ENCODE data around the gene LBX2.

LBX2 gene

GRCh38 chr2:74529357-74530238, 30.2 kb upstream of the LBX2 start, which contains the start of the genes AUP1 and HTRA2:
AUP1 (minus strand) TSS chr2:74529706; CDS start chr2:74529629, 77 bp downstream.
HTRA2 (plus strand) TSS chr2:74529933; CDS start chr2:74530007, 74 bp downstream.
- TF ChIP-seq, protein P1, sequence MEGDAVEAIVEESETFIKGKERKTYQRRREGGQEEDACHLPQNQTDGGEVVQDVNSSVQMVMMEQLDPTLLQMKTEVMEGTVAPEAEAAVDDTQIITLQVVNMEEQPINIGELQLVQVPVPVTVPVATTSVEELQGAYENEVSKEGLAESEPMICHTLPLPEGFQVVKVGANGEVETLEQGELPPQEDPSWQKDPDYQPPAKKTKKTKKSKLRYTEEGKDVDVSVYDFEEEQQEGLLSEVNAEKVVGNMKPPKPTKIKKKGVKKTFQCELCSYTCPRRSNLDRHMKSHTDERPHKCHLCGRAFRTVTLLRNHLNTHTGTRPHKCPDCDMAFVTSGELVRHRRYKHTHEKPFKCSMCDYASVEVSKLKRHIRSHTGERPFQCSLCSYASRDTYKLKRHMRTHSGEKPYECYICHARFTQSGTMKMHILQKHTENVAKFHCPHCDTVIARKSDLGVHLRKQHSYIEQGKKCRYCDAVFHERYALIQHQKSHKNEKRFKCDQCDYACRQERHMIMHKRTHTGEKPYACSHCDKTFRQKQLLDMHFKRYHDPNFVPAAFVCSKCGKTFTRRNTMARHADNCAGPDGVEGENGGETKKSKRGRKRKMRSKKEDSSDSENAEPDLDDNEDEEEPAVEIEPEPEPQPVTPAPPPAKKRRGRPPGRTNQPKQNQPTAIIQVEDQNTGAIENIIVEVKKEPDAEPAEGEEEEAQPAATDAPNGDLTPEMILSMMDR (IDR thresholded peaks at IDR 0.05; ENCODE audit: low read depth, low read length, missing control alignments), result no peak
- DNase-seq, result peak; percentile 99
- peak within 1 kb of the TSS; percentile 76 for H3K27ac ChIP-seq
- in situ Hi-C loops (cut with HindIII; ENCODE audit: low pct_ligation_motif_present, low sequenced_read_pairs), result no loop called here
- no peaks in the 10 kb centered on the region for H3K27me3 ChIP-seq (replicated peaks)
- H3K36me3 ChIP-seq (replicated peaks), result peaks cover 21% of the 10 kb centered on the region
- peak within 1 kb of the TSS; percentile 99 for H3K4me3 ChIP-seq (ENCODE audit: low read depth, low read length)

DNA sequence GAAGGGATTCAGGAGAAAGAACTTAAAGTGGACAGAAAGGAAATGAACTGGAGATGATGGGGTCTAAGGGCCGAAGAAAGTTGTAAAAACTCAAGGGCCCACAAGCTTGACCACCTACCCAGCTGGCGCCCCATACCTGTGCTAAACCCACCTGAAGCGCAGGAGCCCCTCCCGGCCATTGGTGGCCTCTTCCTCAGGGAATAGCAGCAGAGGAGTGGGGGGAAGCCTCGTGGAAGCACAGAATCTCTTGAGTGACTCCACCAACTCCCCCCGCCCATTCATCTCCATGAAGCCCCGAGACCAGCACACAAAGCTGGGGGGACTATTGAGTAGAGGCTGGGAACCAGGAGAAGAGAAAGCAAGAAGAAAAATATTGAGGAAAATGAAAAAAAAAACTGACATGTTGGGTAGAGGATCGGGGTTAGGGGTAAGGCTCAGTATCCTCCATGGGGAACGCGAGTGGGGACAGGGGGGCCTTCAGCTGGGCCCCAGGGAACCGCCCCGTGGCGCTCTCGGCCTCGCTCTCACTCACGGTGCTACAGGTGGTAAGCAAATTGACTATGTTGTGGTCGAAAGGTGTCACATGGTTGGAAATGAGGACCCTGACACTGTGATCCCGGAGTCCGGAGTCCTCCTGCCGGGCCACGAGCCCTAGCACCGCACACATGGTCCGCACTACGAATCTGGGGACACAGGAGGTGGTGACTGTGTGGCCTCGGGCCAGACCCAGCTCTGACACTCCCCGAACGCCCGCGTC, 29.4 kb upstream of the LBX2 start:
- DNase-seq, result no peak
- in situ Hi-C loops (cut with HindIII; ENCODE audit: low pct_ligation_motif_present, low sequenced_read_pairs), result no loop called here
- TF ChIP-seq, protein P1 (IDR thresholded peaks at IDR 0.05; ENCODE audit: low read depth, low read length, missing control alignments), result no peak
- H3K4me3 ChIP-seq (ENCODE audit: low read depth, low read length), result peak overlapping the region; percentile 99
- peak overlapping the region; percentile 76 for H3K27ac ChIP-seq
- no peaks in the 10 kb centered on the region for H3K27me3 ChIP-seq (replicated peaks)
- peaks cover 21% of the 10 kb centered on the region for H3K36me3 ChIP-seq (replicated peaks)

DNA sequence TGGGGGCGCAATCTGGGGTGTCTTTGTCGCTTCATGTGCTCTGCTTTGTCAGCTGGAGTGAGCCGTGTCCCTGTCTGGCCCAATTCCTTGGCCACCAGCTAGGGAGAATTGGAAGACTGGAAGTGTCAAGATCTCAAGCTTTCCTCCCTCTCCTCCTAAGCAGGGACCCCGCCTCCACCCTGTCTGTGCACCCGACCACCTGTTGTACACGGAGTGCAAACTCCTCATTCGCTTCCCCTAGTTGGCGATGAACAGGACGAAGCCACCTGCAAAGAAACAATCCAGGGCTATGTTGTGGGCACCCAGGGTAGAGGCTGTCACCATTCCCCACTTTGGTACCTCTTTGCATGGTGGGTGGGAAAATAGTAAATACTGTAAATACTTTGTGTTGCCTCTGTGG, 28.3 kb upstream of the LBX2 start:
- no peak overlapping the region for H3K27ac ChIP-seq
- H3K4me3 ChIP-seq (ENCODE audit: low read depth, low read length), result no peak overlapping the region
- no peak for DNase-seq
- H3K36me3 ChIP-seq (replicated peaks), result peaks cover 21% of the 10 kb centered on the region
- in situ Hi-C loops (cut with HindIII; ENCODE audit: low pct_ligation_motif_present, low sequenced_read_pairs), result no loop called here
- TF ChIP-seq, protein P1 (IDR thresholded peaks at IDR 0.05; ENCODE audit: low read depth, low read length, missing control alignments), result no peak
- H3K27me3 ChIP-seq (replicated peaks), result no peaks in the 10 kb centered on the region

DNA sequence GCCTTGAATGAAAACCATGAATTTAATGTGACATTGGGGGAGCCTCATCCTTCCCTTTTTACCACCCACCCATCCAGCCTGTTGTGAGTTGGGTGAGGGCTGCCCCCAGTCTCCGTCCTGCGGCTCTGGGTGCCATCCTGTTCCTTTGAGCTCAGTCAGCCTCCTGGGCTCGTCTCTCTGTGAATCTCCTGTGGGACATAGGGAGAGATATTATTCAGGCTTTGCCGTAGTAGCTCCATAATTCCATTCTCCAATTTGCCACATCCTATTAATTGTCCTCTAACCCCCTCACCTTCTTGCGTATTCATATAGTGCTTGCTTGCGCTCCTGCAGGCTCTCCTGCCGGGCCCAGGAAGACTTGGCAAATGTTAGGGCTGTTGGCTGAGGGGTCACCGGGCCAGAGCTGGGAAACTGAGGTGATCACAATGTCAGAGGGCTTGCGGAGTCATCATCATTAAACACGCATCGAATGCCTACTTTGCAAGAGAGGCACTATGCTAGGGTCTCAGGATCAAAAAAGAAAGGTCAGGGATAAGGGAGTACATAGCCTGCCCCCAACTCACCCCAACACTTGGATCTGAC, 27.3 kb upstream of the LBX2 start:
- no peak overlapping the region for H3K4me3 ChIP-seq (ENCODE audit: low read depth, low read length)
- H3K27me3 ChIP-seq (replicated peaks), result no peaks in the 10 kb centered on the region
- H3K36me3 ChIP-seq (replicated peaks), result peaks cover 17% of the 10 kb centered on the region
- TF ChIP-seq, protein P1 (IDR thresholded peaks at IDR 0.05; ENCODE audit: low read depth, low read length, missing control alignments), result no peak
- no peak overlapping the region for H3K27ac ChIP-seq
- DNase-seq, result no peak
- in situ Hi-C loops (cut with HindIII; ENCODE audit: low pct_ligation_motif_present, low sequenced_read_pairs), result no loop called here

- Histone ChIP-seq H3K27me3 (replicated peaks) (no peaks in the 10 kb centered on the region), H3K36me3 (replicated peaks) (peaks cover 17% of the 10 kb centered on the region), H3K4me3 (ENCODE audit: low read depth, low read length) (no peak within 1 kb of the TSS), H3K27ac (no peak within 1 kb of the TSS)
- in situ Hi-C loops (cut with HindIII; ENCODE audit: low pct_ligation_motif_present, low sequenced_read_pairs), result no loop called here
- DNase-seq, result no peak
- TF ChIP-seq, protein P1 (IDR thresholded peaks at IDR 0.05; ENCODE audit: low read depth, low read length, missing control alignments), result no peak
Measured at GRCh38 chr2:74525717-74526648, 26.6 kb upstream of the LBX2 start, which contains the start of gene DQX1. DQX1 (minus strand) TSS chr2:74526231; CDS start chr2:74525729, 502 bp downstream.

Data from brain microvascular endothelial cell (primary cell).